ENCODE data around the gene MEIS2. TPM values are rescaled to one million over a fixed set of nuclear protein-coding genes. Genes with fewer than 3 reads are reported as not detected.

MEIS2 gene
- total RNA-seq, 2 donors from 2014 or later, result 24.3 to 29.8 TPM

DNA sequence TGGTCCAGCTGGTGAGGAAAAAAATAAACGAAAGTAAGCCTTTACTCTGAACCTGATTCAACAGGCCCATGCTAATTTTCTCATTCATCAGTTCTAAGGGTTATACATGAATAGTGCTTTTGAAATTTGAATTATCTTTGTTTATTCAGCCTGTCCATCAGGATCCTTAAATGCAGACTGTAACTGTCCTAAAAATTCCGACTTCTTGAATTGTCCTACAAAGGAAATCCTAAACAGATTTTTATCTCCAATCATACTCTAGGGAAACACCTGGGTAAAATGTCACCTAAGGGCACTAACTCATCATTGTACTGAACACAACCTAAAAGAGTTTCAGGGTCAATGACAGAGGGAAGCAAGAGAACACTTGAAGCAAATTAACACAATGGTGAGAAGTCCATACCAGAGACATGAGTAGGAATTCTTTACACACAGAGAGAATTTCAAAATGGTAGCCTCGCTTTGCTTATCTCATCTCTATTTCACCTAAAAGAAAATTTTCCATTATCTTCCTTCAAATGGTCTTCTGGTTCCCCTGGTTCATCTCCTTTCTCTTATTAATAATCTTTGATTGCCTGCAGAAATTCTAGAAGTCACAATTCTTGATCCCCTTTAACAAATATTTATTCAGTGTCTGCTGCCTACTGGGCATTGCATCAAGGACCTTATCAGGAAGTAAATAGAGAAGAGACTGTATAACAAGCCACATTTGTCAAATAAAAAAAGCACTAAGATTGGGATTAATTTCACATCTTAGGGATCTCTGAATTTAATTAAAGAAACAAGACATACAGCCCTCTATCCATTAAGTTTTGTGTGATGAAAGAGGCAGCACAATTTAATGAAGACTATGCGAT lies 182.7 kb downstream of the MEIS2 start:
- no peaks in the 10 kb centered on the region for H3K27me3 ChIP-seq
- no peak for TF ChIP-seq CTCF (IDR thresholded peaks at IDR 0.05)
- DNase-seq (ENCODE audit: low spot score), result no peak
- peaks cover 0 to 26% of the 10 kb centered on the region in 2 donors for H3K4me1 ChIP-seq
- H3K27ac ChIP-seq, result no peak overlapping the region
- H3K9me3 ChIP-seq, result no peaks in the 10 kb centered on the region
- H3K4me3 ChIP-seq, result no peak overlapping the region
- H3K36me3 ChIP-seq, result no peaks in the 10 kb centered on the region

GRCh38 chr15:36914960-36915808 lies 185.2 kb downstream of the MEIS2 start:
- Histone ChIP-seq H3K4me3 (no peak overlapping the region), H3K9me3 (no peaks in the 10 kb centered on the region), H3K4me1 (peaks cover 0 to 28% of the 10 kb centered on the region in 2 donors), H3K27ac (peak overlapping the region; percentile 38 to 43), H3K36me3 (no peaks in the 10 kb centered on the region), H3K27me3 (no peaks in the 10 kb centered on the region)
- TF ChIP-seq CTCF (IDR thresholded peaks at IDR 0.05), result no peak
- DNase-seq (ENCODE audit: low spot score), result no peak

GRCh38 chr15:36914466-36914865 lies 185.9 kb downstream of the MEIS2 start:
- Histone ChIP-seq H3K27ac (peak overlapping the region in 1 of 2 donors; percentile 17), H3K9me3 (no peaks in the 10 kb centered on the region), H3K36me3 (no peaks in the 10 kb centered on the region), H3K4me1 (peaks cover 0 to 28% of the 10 kb centered on the region in 2 donors), H3K27me3 (no peaks in the 10 kb centered on the region), H3K4me3 (no peak overlapping the region)
- no peak for DNase-seq (ENCODE audit: low spot score)
- no peak for TF ChIP-seq CTCF (IDR thresholded peaks at IDR 0.05)

GRCh38 chr15:36912311-36912712 lies 188.0 kb downstream of the MEIS2 start:
- H3K9me3 ChIP-seq, result no peaks in the 10 kb centered on the region
- no peaks in the 10 kb centered on the region for H3K36me3 ChIP-seq
- DNase-seq (ENCODE audit: low spot score), result no peak
- H3K4me3 ChIP-seq, result no peak overlapping the region
- peaks cover 0 to 28% of the 10 kb centered on the region in 2 donors for H3K4me1 ChIP-seq
- H3K27me3 ChIP-seq, result no peaks in the 10 kb centered on the region
- H3K27ac ChIP-seq, result no peak overlapping the region
- TF ChIP-seq CTCF (IDR thresholded peaks at IDR 0.05), result no peak

DNA sequence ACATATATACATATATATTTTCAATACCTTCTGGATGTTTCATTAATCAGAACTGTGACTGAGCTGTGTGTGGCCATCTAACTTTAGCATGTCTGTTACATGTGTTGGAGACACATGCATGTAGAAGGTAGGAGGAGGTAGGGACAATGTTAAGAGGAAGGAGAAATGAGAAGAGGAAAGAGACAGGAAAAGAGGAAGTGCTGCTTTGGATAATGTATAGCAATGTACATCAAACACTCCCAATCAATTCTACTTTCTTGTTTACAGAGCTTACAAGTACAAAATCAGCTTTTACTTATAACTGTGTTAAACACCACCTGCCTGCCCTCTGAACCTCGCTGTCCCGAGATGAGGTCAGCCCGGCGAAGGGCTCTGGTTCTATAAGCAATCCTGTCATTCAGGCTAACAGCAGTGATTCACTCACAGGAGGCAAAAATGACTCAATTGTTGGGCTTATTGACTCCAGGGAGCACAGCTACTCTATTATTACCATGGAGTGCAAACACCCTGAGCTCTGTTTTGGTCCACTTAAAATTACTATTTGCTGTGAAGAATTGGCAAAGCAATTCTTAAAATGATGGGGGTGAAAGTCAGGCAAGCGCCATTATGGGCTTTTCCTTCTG lies 188.9 kb downstream of the MEIS2 start:
- Histone ChIP-seq H3K36me3 (no peaks in the 10 kb centered on the region), H3K27ac (no peak overlapping the region), H3K27me3 (no peaks in the 10 kb centered on the region), H3K4me3 (no peak overlapping the region), H3K9me3 (no peaks in the 10 kb centered on the region), H3K4me1 (peaks cover 0 to 28% of the 10 kb centered on the region in 2 donors)
- TF ChIP-seq CTCF (IDR thresholded peaks at IDR 0.05), result no peak
- DNase-seq (ENCODE audit: low spot score), result no peak
